Suppressor macrophage (primary cell): Measurements from ENCODE around the gene PLTP.
"Not testable (repeated sequence)": the region's sequence is repeated elsewhere in the genome, so short reads cannot be mapped to it uniquely, and the experiment has no call there.

Source experiments
- DNase-seq, 4 experiments: peaks; one replicate each; pipeline ENCODE4 v3.0.0-alpha.2; 2020 to 2022

Gene PLTP

GRCh38 chr20:45944965-45945677 lies 33.2 kb upstream of the PLTP start:
- no peak for DNase-seq

GRCh38 chr20:45944151-45944964 lies 32.4 kb upstream of the PLTP start:
- peak in 3 of 4 experiments; percentile 41 to 76 (median 44) for DNase-seq

- DNase-seq = no peak
Observed at GRCh38 chr20:45943613-45944012, 31.7 kb upstream of the PLTP start.

- no peak for DNase-seq
Observed at GRCh38 chr20:45940469-45940868, 28.5 kb upstream of the PLTP start.

- DNase-seq = no peak
Observed at GRCh38 chr20:45940053-45940452, 28.1 kb upstream of the PLTP start.

GRCh38 chr20:45938727-45939438 lies 26.9 kb upstream of the PLTP start:
- DNase-seq = no peak

- no peak for DNase-seq
Observed at GRCh38 chr20:45937765-45938164, 25.8 kb upstream of the PLTP start.

GRCh38 chr20:45935416-45936046 lies 23.6 kb upstream of the PLTP start:
- DNase-seq = no peak

- DNase-seq = peak; percentile 99 to 100 (median 100)
Observed at GRCh38 chr20:45934586-45935415, 22.8 kb upstream of the PLTP start, which contains the start of gene PCIF1. PCIF1 (plus strand) TSS chr20:45934683; CDS start chr20:45939000, 4,317 bp downstream.

GRCh38 chr20:45934046-45934585 lies 22.2 kb upstream of the PLTP start:
- DNase-seq = peak; percentile 21 to 60 (median 47)

GRCh38 chr20:45933266-45934045 lies 21.5 kb upstream of the PLTP start:
- peak; percentile 47 to 78 (median 76) for DNase-seq

GRCh38 chr20:45931680-45932079 lies 19.7 kb upstream of the PLTP start:
- not testable (repeated sequence) for DNase-seq

- no peak for DNase-seq
Observed at GRCh38 chr20:45927071-45927878, 15.3 kb upstream of the PLTP start.

- no peak for DNase-seq
Observed at GRCh38 chr20:45926731-45927070, 14.7 kb upstream of the PLTP start.

- DNase-seq = no peak
Observed at GRCh38 chr20:45925821-45926506, 14.0 kb upstream of the PLTP start.

GRCh38 chr20:45924391-45925261 lies 12.7 kb upstream of the PLTP start:
- peak; percentile 61 to 88 (median 77) for DNase-seq

- DNase-seq = no peak
Observed at GRCh38 chr20:45921337-45922189, 9.6 kb upstream of the PLTP start.
